22Rv1 (cell line): ENCODE results near the gene PDE3A.
"Not testable (repeated sequence)": the region's sequence is repeated elsewhere in the genome, so short reads cannot be mapped to it uniquely, and the experiment has no call there.

Source experiments
- H3K27ac ChIP-seq: fragments of 450-650 bp; 2 replicates; pipeline ENCODE4 v1.5.1; 2017
- CTCF ChIP-seq: fragments of 450-650 bp; IDR thresholded peaks from 2 replicates; pipeline ENCODE4 v1.5.1; 2017; ENCODE audit warnings: mild to moderate bottlenecking
- ZFX ChIP-seq: fragments of 450-650 bp; IDR thresholded peaks from 2 replicates; pipeline ENCODE4 v1.6.1; 2017; ENCODE audit warnings: antibody characterized with exemption, borderline replicate concordance

Gene PDE3A

GRCh38 chr12:20368114-20368650 is at the start of gene PDE3A:
TSS of gene PDE3A (plus strand) at chr12:20368537. CDS start at chr12:20369285, 748 bp downstream.
- H3K27ac ChIP-seq = peak within 1 kb of the TSS; percentile 62

DNA sequence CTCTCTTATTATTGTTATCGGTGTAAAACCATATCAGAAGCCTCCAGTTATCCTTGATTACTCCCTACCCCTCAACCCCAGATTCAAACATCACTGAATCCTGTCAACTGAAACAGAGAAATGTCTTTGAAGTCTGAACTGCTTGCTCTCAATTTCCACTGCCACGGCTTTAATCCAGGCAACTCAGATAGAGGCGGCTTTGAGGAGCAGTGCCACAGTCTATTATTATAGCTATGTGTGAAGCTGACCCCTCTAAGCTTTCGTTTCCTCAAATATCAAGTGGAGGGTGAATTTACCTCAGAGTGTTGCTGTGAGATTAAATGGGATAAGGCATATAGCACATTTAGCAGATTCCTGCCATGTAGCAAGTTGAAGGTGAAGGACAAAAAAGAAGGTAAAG is 49.0 kb upstream of the PDE3A start:
- no peak overlapping the region for H3K27ac ChIP-seq
- TF ChIP-seq CTCF = no peak
- TF ChIP-seq ZFX = no peak

More at GRCh38 chr12:20368114-20368650, at the start of gene PDE3A:
- no peak for TF ChIP-seq ZFX
- 0 out of 2 replicates have a peak, but pooled peaks have one; percentile 18 for TF ChIP-seq CTCF

DNA sequence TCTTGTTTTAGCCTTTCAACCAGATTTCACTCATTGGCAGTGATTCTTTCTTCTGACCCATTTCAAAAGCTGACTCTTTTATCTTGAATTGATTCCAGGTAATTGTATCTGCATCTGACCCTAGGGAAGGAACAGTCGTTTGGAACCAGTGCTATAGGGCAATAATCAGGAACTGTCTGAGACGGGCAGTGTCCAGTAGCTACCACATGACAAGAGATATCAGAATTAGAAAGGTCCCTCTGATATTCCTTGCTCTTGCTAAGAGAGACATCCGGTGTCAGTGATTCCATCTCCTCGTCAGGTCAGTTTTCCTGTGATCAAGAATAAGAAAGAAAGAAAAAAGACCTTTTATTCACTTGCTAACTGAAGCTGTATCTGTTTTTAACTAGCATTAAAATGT is 47.8 kb upstream of the PDE3A start:
- no peak for TF ChIP-seq CTCF
- no peak for TF ChIP-seq ZFX
- no peak overlapping the region for H3K27ac ChIP-seq

DNA sequence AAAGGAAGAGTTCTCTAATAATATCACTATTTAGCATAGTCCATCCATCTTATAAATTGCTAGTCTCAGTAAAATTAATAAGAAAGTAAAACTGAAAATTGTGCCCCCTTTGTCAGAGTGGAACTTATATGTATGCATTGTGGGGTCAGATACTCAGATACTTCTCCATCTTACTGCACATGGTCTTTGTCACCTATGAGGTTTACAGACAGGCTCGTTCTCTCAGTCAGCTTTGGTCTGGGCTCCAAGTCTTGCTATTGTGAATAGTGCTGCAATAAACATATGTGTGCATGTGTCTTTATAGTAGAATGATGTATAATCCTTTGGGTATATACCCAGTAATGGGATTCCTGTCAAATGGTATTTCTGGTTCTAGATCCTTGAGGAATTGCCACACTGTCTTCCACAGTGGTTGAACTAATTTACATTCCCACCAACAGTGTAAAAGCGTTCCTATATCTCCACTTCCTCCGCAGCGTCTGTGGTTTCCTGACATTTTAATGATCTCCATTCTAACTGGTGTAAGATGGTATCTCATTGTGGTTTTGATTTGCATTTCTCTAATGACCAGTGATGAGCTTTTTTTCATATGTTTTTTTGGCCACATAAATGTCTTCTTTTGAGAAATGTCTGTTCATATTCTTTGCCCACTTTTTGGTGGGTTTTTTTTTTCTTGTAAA is 37.4 kb upstream of the PDE3A start:
- not testable (repeated sequence) for H3K27ac ChIP-seq

DNA sequence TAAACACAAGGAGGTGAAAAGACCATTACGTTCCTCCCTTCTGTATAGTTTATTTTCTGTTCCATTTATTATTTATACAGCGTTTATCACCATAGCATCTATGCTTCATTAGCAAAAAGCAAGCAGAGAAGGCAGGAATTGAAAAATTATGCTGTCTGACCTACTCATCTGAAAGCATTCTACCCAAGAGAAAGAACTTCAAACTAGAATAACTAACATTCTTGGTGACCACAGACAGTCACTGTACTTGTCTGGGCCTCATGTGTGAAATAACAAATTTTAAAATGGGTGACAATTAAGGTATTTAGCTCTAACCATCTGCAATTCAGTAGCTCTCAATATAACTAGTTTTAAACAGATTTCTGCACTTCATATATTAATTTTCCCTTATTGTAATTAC is 29.3 kb upstream of the PDE3A start:
- TF ChIP-seq ZFX (no peak), CTCF (no peak)
- H3K27ac ChIP-seq = no peak overlapping the region

DNA sequence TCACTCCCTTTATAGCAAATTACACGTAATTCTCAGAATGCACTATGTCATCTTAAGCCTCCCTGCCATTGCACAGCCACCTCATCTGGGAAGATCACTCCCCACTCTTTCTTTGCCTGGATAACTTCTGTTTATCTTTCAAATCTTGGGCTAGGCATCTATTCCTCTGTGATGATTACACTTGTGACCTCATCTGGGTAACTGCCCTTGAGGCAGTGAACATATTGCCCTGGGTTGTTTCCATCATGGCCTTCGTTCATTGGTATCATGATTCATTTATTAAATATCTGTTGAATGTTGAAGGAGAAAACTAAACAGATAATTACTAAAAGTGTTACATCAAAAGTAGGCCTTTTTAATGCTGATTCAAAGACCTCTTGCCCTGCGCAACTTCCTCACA is 26.2 kb upstream of the PDE3A start:
- H3K27ac ChIP-seq = no peak overlapping the region
- TF ChIP-seq ZFX (no peak), CTCF (no peak)

GRCh38 chr12:20345866-20346265 is 22.5 kb upstream of the PDE3A start:
- TF ChIP-seq CTCF = no peak
- no peak for TF ChIP-seq ZFX
- H3K27ac ChIP-seq = no peak overlapping the region

DNA sequence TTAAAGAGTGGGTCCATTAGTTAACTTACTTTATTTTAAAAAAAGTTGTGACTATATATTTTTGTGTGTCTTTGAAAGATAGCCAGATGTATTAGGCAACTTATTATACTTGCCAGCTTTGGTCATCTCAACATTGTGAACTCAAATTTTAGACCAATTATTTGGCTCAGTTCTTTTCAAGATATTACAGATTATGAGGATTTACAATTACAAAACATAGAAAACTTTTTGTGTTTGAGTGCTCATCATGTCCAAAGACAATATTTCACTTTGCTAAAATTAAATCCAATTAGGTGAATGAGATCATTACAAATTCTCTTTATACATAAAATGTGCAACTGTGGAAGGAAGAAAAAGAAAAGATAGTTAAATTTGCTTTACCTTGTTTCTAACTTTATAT is 18.3 kb upstream of the PDE3A start:
- no peak for TF ChIP-seq ZFX
- TF ChIP-seq CTCF = no peak
- H3K27ac ChIP-seq = no peak overlapping the region
